HepG2 (cell line): ENCODE results near the gene PGS1. TPM values are rescaled to one million over a fixed set of nuclear protein-coding genes. Genes with fewer than 3 reads are reported as not detected.

Experiments used
- DPF2 ChIP-seq: sonication (generic); formaldehyde crosslinking; IDR thresholded peaks from 2 replicates; pipeline ENCODE4 v1.4.0; 2020; ENCODE audit warnings: mild to moderate bottlenecking, low read depth, missing genetic modification reagents, borderline replicate concordance
- DR1 ChIP-seq: sonication (generic); formaldehyde crosslinking; IDR thresholded peaks from 2 replicates; pipeline ENCODE4 v1.8.0; 2021; ENCODE audit warnings: mild to moderate bottlenecking, missing genetic modification reagents, inconsistent platforms
- E2F5 ChIP-seq: sonication (generic); formaldehyde crosslinking; conservative IDR thresholded peaks from 2 replicates; pipeline ENCODE4 v1.4.0; 2020; ENCODE audit warnings: missing genetic modification reagents
- GFI1 ChIP-seq: sonication (generic); formaldehyde crosslinking; IDR thresholded peaks from 2 replicates; pipeline ENCODE4 v1.5.0; 2020; ENCODE audit warnings: missing genetic modification reagents, mild to moderate bottlenecking, borderline replicate concordance
- MIXL1 ChIP-seq: IDR thresholded peaks from 2 replicates; pipeline ENCODE4 v1.6.1; 2016
- NCOA5 ChIP-seq: sonication (generic); formaldehyde crosslinking; IDR thresholded peaks from 2 replicates; pipeline ENCODE4 v1.4.0; 2020; ENCODE audit warnings: missing genetic modification reagents
- RFXAP ChIP-seq: sonication (generic); formaldehyde crosslinking; IDR thresholded peaks from 2 replicates; pipeline ENCODE4 v1.4.0; 2020; ENCODE audit warnings: missing genetic modification reagents, borderline replicate concordance
- SMAD3 ChIP-seq: sonication (generic); formaldehyde crosslinking; IDR thresholded peaks from 2 replicates; pipeline ENCODE4 v1.4.0; 2020; ENCODE audit warnings: missing genetic modification reagents
- SRF ChIP-seq: IDR thresholded peaks from 2 replicates; pipeline ENCODE4 v1.6.1; 2011; ENCODE audit warnings: mild to moderate bottlenecking, low read depth, low read length, moderate library complexity
- TCF7L2 ChIP-seq: IDR thresholded peaks from 2 replicates; pipeline ENCODE4 v1.6.1; 2011; ENCODE audit warnings: mild to moderate bottlenecking, low read depth, low read length, moderate library complexity
- UBTF ChIP-seq: sonication (generic); formaldehyde crosslinking; IDR thresholded peaks from 2 replicates; pipeline ENCODE4 v1.4.0; 2020; ENCODE audit warnings: mild to moderate bottlenecking, missing genetic modification reagents
- ZBTB14 ChIP-seq: sonication (generic); formaldehyde crosslinking; IDR thresholded peaks from 2 replicates; pipeline ENCODE4 v1.4.0; 2020; ENCODE audit warnings: missing genetic modification reagents
- ZNF350 ChIP-seq: sonication (generic); formaldehyde crosslinking; IDR thresholded peaks from 2 replicates; pipeline ENCODE4 v1.4.0; 2020; ENCODE audit warnings: mild to moderate bottlenecking, low read depth, missing genetic modification reagents, borderline replicate concordance
- ZNF468 ChIP-seq: sonication (generic); formaldehyde crosslinking; IDR thresholded peaks from 2 replicates; pipeline ENCODE4 v1.8.0; 2022; ENCODE audit warnings: mild to moderate bottlenecking, moderate library complexity, missing genetic modification reagents
- ZNF709 ChIP-seq: sonication (generic); formaldehyde crosslinking; IDR thresholded peaks from 2 replicates; pipeline ENCODE4 v1.5.0; 2020; ENCODE audit warnings: mild to moderate bottlenecking, missing genetic modification reagents
- ZNF746 ChIP-seq: sonication (generic); formaldehyde crosslinking; IDR thresholded peaks from 2 replicates; pipeline ENCODE4 v1.8.0; 2022; ENCODE audit warnings: mild to moderate bottlenecking, missing genetic modification reagents
- ZNF75D ChIP-seq: sonication (generic); formaldehyde crosslinking; IDR thresholded peaks from 2 replicates; pipeline ENCODE4 v1.8.1; 2023; ENCODE audit warnings: missing genetic modification reagents, mild to moderate bottlenecking, borderline replicate concordance
- ZSCAN31 ChIP-seq: sonication (generic); formaldehyde crosslinking; IDR thresholded peaks from 2 replicates; pipeline ENCODE4 v1.5.0; 2020; ENCODE audit warnings: low read depth, mild to moderate bottlenecking, missing genetic modification reagents
- polyA plus RNA-seq, 8 experiments: library from polyadenylated mRNA; depleted of rRNA in 3 of 8; stranded (reverse) in 7 of 8; unstranded in 1 of 8; fragments of >200 nt; fragmentation: Illumina TruSeq in 4 of 8; extraction: Trizol in 4 of 8; gene quantifications; 2 replicates each; pipeline versions ENCODE4 v1.2.1 to v1.2.3, GENCODE V29; 2011 to 2016; ENCODE audit warnings: low read depth in 4 of 8, missing spikeins in 1 of 8, mixed read lengths in 1 of 8; ENCODE audit not compliant: insufficient read depth in 1 of 8
- total RNA-seq, 5 experiments: library from RNA; depleted of rRNA; stranded (reverse); fragments of >200 nt; fragmentation: Illumina TruSeq; extraction: Trizol; gene quantifications; 2 replicates each; pipeline ENCODE4 v1.2.3, GENCODE V29; 2016; ENCODE audit warnings: low read depth in 1 of 5
- TF ChIP-seq, protein P1 (sequence below): sonication (generic); formaldehyde crosslinking; IDR thresholded peaks from 2 replicates; pipeline ENCODE4 v1.4.0; 2020; ENCODE audit warnings: missing genetic modification reagents

Gene PGS1
- total and polyA plus RNA-seq, 2 of the 13 experiments (the other 11 are each of a cell fraction or from before 2014, with no cell fraction given) = 25.9 to 31.5 TPM

- TF ChIP-seq, protein P1, sequence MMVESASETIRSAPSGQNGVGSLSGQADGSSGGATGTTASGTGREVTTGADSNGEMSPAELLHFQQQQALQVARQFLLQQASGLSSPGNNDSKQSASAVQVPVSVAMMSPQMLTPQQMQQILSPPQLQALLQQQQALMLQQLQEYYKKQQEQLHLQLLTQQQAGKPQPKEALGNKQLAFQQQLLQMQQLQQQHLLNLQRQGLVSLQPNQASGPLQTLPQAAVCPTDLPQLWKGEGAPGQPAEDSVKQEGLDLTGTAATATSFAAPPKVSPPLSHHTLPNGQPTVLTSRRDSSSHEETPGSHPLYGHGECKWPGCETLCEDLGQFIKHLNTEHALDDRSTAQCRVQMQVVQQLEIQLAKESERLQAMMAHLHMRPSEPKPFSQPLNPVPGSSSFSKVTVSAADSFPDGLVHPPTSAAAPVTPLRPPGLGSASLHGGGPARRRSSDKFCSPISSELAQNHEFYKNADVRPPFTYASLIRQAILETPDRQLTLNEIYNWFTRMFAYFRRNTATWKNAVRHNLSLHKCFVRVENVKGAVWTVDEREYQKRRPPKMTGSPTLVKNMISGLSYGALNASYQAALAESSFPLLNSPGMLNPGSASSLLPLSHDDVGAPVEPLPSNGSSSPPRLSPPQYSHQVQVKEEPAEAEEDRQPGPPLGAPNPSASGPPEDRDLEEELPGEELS (CRISPR knock-in tag) = no peak
- 0 out of 2 replicates have a peak, but pooled peaks have one; percentile 29 for TF ChIP-seq UBTF (CRISPR knock-in tag)
- TF ChIP-seq ZSCAN31 = 0 out of 2 replicates have a peak, but pooled peaks have one; percentile 30
- no peak; the same call in 1 of the 2 replicates for TF ChIP-seq ZNF350 (CRISPR knock-in tag)
- no peak for TF ChIP-seq SRF
- TF ChIP-seq SMAD3 = peak; percentile 72; the same call in 1 of the 2 replicates
- TF ChIP-seq TCF7L2 = no peak
- TF ChIP-seq RFXAP (CRISPR knock-in tag) = 0 out of 2 replicates have a peak, but pooled peaks have one; percentile 38
- no peak for TF ChIP-seq DPF2
- TF ChIP-seq ZBTB14 = no peak
- TF ChIP-seq MIXL1 (CRISPR knock-in tag) = 0 out of 2 replicates have a peak, but pooled peaks have one; percentile 24
- 0 out of 2 replicates have a peak, but pooled peaks have one; percentile 73 for TF ChIP-seq ZNF709
- no peak for TF ChIP-seq DR1 (CRISPR knock-in tag)
- no peak for TF ChIP-seq ZNF75D
- TF ChIP-seq ZNF468 = no peak
- peak; percentile 64; the same call in 1 of the 2 replicates for TF ChIP-seq GFI1 (CRISPR knock-in tag)
- peak; percentile 28; the same call in 1 of the 2 replicates for TF ChIP-seq ZNF746
- TF ChIP-seq E2F5 (CRISPR knock-in tag) = no peak
- no peak for TF ChIP-seq NCOA5 (CRISPR knock-in tag)
These were observed 54.7 kb downstream of the PGS1 start (continued) for GRCh38 chr17:78433013-78433727.
